Head of caudate nucleus (tissue), 42 donors: ENCODE results near the gene LUZP2.

Experiments used
- DNase-seq, 42 donors: peaks; one replicate each; pipeline versions ENCODE4 v3.0.0 to v3.0.0-alpha.2; 2020 to 2021; ENCODE audit warnings: mixed read lengths in 7 of 42
- intact Hi-C: fragments of 100-400 bp; cut with DNase I; formaldehyde crosslinking; loops from one replicate; pipeline ENCODE4 v1.15.0; 2022

LUZP2 gene

GRCh38 chr11:24556693-24557092, 59.8 kb downstream of the LUZP2 start:
- intact Hi-C loops = no loop called here
- DNase-seq = no peak

GRCh38 chr11:24559315-24559714, 62.5 kb downstream of the LUZP2 start:
- DNase-seq = no peak
- intact Hi-C loops = no loop called here

- intact Hi-C loops = no loop called here
- no peak for DNase-seq
Measured at GRCh38 chr11:24560324-24560723, 63.5 kb downstream of the LUZP2 start.

- intact Hi-C loops = no loop called here
- DNase-seq = no peak
Measured at GRCh38 chr11:24567380-24567779, 70.5 kb downstream of the LUZP2 start.

GRCh38 chr11:24572376-24572775, 75.5 kb downstream of the LUZP2 start:
- intact Hi-C loops = no loop called here
- DNase-seq = no peak

GRCh38 chr11:24574461-24574860, 77.6 kb downstream of the LUZP2 start:
- intact Hi-C loops = no loop called here
- no peak for DNase-seq

GRCh38 chr11:24575392-24575791, 78.5 kb downstream of the LUZP2 start:
- no peak for DNase-seq
- intact Hi-C loops = no loop called here

- intact Hi-C loops = no loop called here
- no peak for DNase-seq
Measured at GRCh38 chr11:24585192-24585591, 88.3 kb downstream of the LUZP2 start.

- intact Hi-C loops = no loop called here
- no peak for DNase-seq
Measured at GRCh38 chr11:24587635-24588034, 90.8 kb downstream of the LUZP2 start.

GRCh38 chr11:24588081-24588480, 91.2 kb downstream of the LUZP2 start:
- no peak for DNase-seq
- intact Hi-C loops = no loop called here

GRCh38 chr11:24589064-24589463, 92.2 kb downstream of the LUZP2 start:
- intact Hi-C loops = no loop called here
- no peak for DNase-seq

- intact Hi-C loops = no loop called here
Measured at GRCh38 chr11:24591283-24591682, 94.4 kb downstream of the LUZP2 start.

GRCh38 chr11:24592360-24592759, 95.5 kb downstream of the LUZP2 start:
- intact Hi-C loops = no loop called here
- no peak for DNase-seq

More at GRCh38 chr11:24591283-24591682, 94.4 kb downstream of the LUZP2 start:
- DNase-seq = no peak

GRCh38 chr11:24593332-24593731, 96.5 kb downstream of the LUZP2 start:
- intact Hi-C loops = no loop called here
- DNase-seq = no peak

- intact Hi-C loops = no loop called here
Measured at GRCh38 chr11:24594401-24594800, 97.5 kb downstream of the LUZP2 start.

GRCh38 chr11:24598641-24599040, 101.8 kb downstream of the LUZP2 start:
- intact Hi-C loops = no loop called here
- DNase-seq = no peak

More at GRCh38 chr11:24594401-24594800, 97.5 kb downstream of the LUZP2 start:
- DNase-seq = no peak

- intact Hi-C loops = no loop called here
- DNase-seq = no peak
Measured at GRCh38 chr11:24609192-24610119, 112.6 kb downstream of the LUZP2 start.

GRCh38 chr11:24615451-24616160, 118.8 kb downstream of the LUZP2 start:
- DNase-seq = no peak
- intact Hi-C loops = no loop called here

GRCh38 chr11:24617856-24618255, 121.0 kb downstream of the LUZP2 start:
- no peak for DNase-seq
- intact Hi-C loops = no loop called here

GRCh38 chr11:24619900-24620299, 123.0 kb downstream of the LUZP2 start:
- DNase-seq = no peak
- intact Hi-C loops = no loop called here
